K562 (cell line): ENCODE measurements around the gene COL6A2. TPM values are rescaled to one million over a fixed set of nuclear protein-coding genes. Genes with fewer than 3 reads are reported as not detected.

Source experiments
- ATAC-seq: fragments of 200-7000 bp; cut with Tn5 transposase; 3 replicates; pipeline ENCODE4 v1.9.1; 2020; ENCODE audit warnings: moderate library complexity
- BruUV-seq: library from RNA; stranded (reverse); fragments of 400-500 nt; replicated peaks from 2 replicates; lab custom pipeline; 2021; lab: Mats Ljungman, UMichigan
- CTCF ChIA-PET: fragments of 300-600 bp; formaldehyde crosslinking; extraction: SDS; loops from one replicate; lab custom pipeline; 2021; ENCODE audit warnings: low intra/inter-chr PET ratio; lab: Yijun Ruan, JAX
- POLR2A ChIA-PET: fragments of 300-600, 350-650 bp; sonication (Branson Sonifier 250); formaldehyde crosslinking; extraction: SDS; loops from one replicate; lab custom pipeline; 2021; ENCODE audit warnings: antibody characterized with exemption, inconsistent platforms; lab: Yijun Ruan, JAX
- DNase-seq, 4 experiments: peaks; one replicate each; pipeline versions ENCODE4 v3.0.0 to v3.0.0-alpha.2; 2011 to 2018; ENCODE audit warnings: low spot score in 3 of 4, mixed read lengths in 3 of 4; ENCODE audit errors: extremely low read depth in 1 of 4
- FAIRE-seq: peaks from 2 replicates; lab custom pipeline; 2011; peaks lifted over from hg19 to GRCh38; lab: Jason Lieb, UNC
- H2AFZ ChIP-seq: 2 replicates; pipeline ENCODE4 v1.6.0; 2011; ENCODE audit warnings: low read depth, low read length, control low read depth, inconsistent platforms
- H3K27ac ChIP-seq: fragments of 200-600 bp; 3 replicates; pipeline ENCODE4 v1.8.0; 2011; ENCODE audit warnings: low read depth, mild to moderate bottlenecking, control low read depth, inconsistent platforms, low read length, moderate library complexity, mixed read lengths; ENCODE audit errors: extremely low read depth
- H3K27me3 ChIP-seq, 2 experiments: fragments of 300-600 bp in 1 of 2; 2 replicates in 1 of 2; 3 replicates in 1 of 2; pipeline versions ENCODE4 v1.6.0 to v1.8.0; 2011; ENCODE audit warnings: inconsistent platforms in 2 of 2, low read length in 2 of 2, mild to moderate bottlenecking in 1 of 2, mixed read lengths in 1 of 2, moderate library complexity in 1 of 2; ENCODE audit not compliant: control insufficient read depth in 2 of 2, insufficient read depth in 2 of 2
- H3K36me3 ChIP-seq: fragments of 300-600 bp; 3 replicates; pipeline ENCODE4 v1.8.0; 2011; ENCODE audit warnings: mild to moderate bottlenecking, low read length, inconsistent platforms; ENCODE audit not compliant: control insufficient read depth, insufficient read depth
- H3K4me1 ChIP-seq, 2 experiments: fragments of 200-600 bp in 1 of 2; replicated peaks in 1 of 2; 2 replicates in 1 of 2; 3 replicates in 1 of 2; pipeline versions ENCODE4 v1.5.1 to v1.8.0; 2011; ENCODE audit warnings: inconsistent platforms in 2 of 2, low read length in 2 of 2, mild to moderate bottlenecking in 1 of 2, mixed read lengths in 1 of 2, moderate library complexity in 1 of 2; ENCODE audit not compliant: control insufficient read depth in 2 of 2, insufficient read depth in 2 of 2
- H3K4me2 ChIP-seq: 2 replicates; pipeline ENCODE4 v1.6.1; 2011; ENCODE audit warnings: low read length, control low read depth, inconsistent platforms, mixed read lengths; ENCODE audit not compliant: insufficient read depth
- H3K4me3 ChIP-seq: fragments of 200-600 bp; sonication (generic), shearing (Covaris generic); 2 replicates; pipeline ENCODE4 v1.5.1; 2016; ENCODE audit warnings: control low read depth, inconsistent platforms
- H3K79me2 ChIP-seq: fragments of 200-600 bp; 3 replicates; pipeline ENCODE4 v1.8.0; 2011; ENCODE audit warnings: low read length, inconsistent platforms; ENCODE audit not compliant: control insufficient read depth, insufficient read depth
- H3K9ac ChIP-seq, 2 experiments: 2 replicates each; pipeline versions ENCODE4 v1.6.0 to v1.6.1; 2011; ENCODE audit warnings: low read depth in 2 of 2, low read length in 2 of 2, control low read depth in 1 of 2, inconsistent platforms in 1 of 2, mild to moderate bottlenecking in 1 of 2, mixed read lengths in 1 of 2; ENCODE audit not compliant: insufficient read depth in 1 of 2
- H3K9me1 ChIP-seq: one replicate; pipeline ENCODE4 v1.6.0; 2011; ENCODE audit warnings: inconsistent platforms, mild to moderate bottlenecking, low read length, moderate library complexity; ENCODE audit not compliant: control insufficient read depth, insufficient read depth
- H3K9me3 ChIP-seq: replicated peaks from 2 replicates; pipeline ENCODE4 v1.5.1; 2011; ENCODE audit warnings: low read depth, low read length, inconsistent platforms; ENCODE audit not compliant: control insufficient read depth, insufficient read depth
- H4K20me1 ChIP-seq: replicated peaks from 2 replicates; pipeline ENCODE4 v1.6.1; 2011; ENCODE audit warnings: low read length, inconsistent platforms, mixed read lengths; ENCODE audit not compliant: control insufficient read depth, insufficient read depth
- ATF6 ChIP-seq: sonication (generic); formaldehyde crosslinking; IDR thresholded peaks from 2 replicates; pipeline ENCODE4 v1.4.0; 2020; ENCODE audit warnings: mild to moderate bottlenecking, missing genetic modification reagents
- ATF7 ChIP-seq: fragments of 450-650 bp; IDR thresholded peaks from 2 replicates; pipeline ENCODE4 v1.7.1; 2014; ENCODE audit warnings: mild to moderate bottlenecking, moderate library complexity
- CAMTA2 ChIP-seq: fragments of 250-450 bp; sonication (Bioruptor Pico); conservative IDR thresholded peaks from 2 replicates; pipeline ENCODE4 v1.5.1; 2022
- PREB ChIP-seq: sonication (generic); formaldehyde crosslinking; IDR thresholded peaks from 2 replicates; pipeline ENCODE4 v1.8.1; 2023; ENCODE audit warnings: mild to moderate bottlenecking, missing genetic modification reagents
- RAD51 ChIP-seq: fragments of 450-650 bp; IDR thresholded peaks from 2 replicates; pipeline ENCODE4 v1.7.1; 2016; ENCODE audit warnings: low read depth, mild to moderate bottlenecking, borderline replicate concordance
- SP1 ChIP-seq: sonication (generic); formaldehyde crosslinking; IDR thresholded peaks from 2 replicates; pipeline ENCODE4 v1.8.1; 2022; ENCODE audit warnings: mild to moderate bottlenecking, missing genetic modification reagents
- TAL1 ChIP-seq: fragments of 450-650 bp; IDR thresholded peaks from 2 replicates; pipeline ENCODE4 v1.6.1; 2016; ENCODE audit warnings: mild to moderate bottlenecking
- TCFL5 ChIP-seq: fragments of 250-450 bp; sonication (Bioruptor Pico); conservative IDR thresholded peaks from 2 replicates; pipeline ENCODE4 v1.6.1; 2021; ENCODE audit warnings: mild to moderate bottlenecking, moderate library complexity, matching md5 sums
- WHSC1 ChIP-seq: IDR thresholded peaks from one replicate; pipeline ENCODE4 v1.6.1; 2012; ENCODE audit warnings: low read length, control low read depth, inconsistent platforms
- ZBTB43 ChIP-seq: sonication (generic); formaldehyde crosslinking; IDR thresholded peaks from 2 replicates; pipeline ENCODE4 v1.8.0; 2023; ENCODE audit warnings: mild to moderate bottlenecking, missing genetic modification reagents
- ZNF347 ChIP-seq: fragments of 450-650 bp; formaldehyde crosslinking; IDR thresholded peaks from 2 replicates; pipeline ENCODE4 v1.4.0; 2020; ENCODE audit warnings: low read depth, mild to moderate bottlenecking, moderate library complexity
- WGBS: fragments of 100-300 bp; shearing (Covaris generic); methylation state at CpG from one replicate; pipeline ENCODE4 v1.1.6; 2016; ENCODE audit warnings: low coverage, mixed read lengths; ENCODE audit not compliant: insufficient coverage; ENCODE audit errors: missing lambda C conversion rate; 5-methylcytosine and 5-hydroxymethylcytosine counted together
- in situ Hi-C: fragments of 300-500 bp; cut with MboI; formaldehyde crosslinking; loops from 4 replicates; pipeline ENCODE4 v1.15.0; 2018; ENCODE audit warnings: inconsistent platforms, mixed read lengths
- intact Hi-C: fragments of 100-400 bp; cut with micrococcal nuclease; formaldehyde crosslinking; loops from 2 replicates; pipeline ENCODE4 v1.14.2; 2022
- polyA plus RNA-seq, 8 experiments: library from polyadenylated mRNA; depleted of rRNA in 4 of 8; stranded (reverse) in 5 of 8; unstranded in 3 of 8; fragments of >200 nt; fragmentation: Nextera tagmentation in 2 of 8; fragmentation: Illumina TruSeq in 1 of 8; extraction: Ambion mirVana in 2 of 8; extraction: Trizol in 1 of 8; gene quantifications; 2 replicates each; pipeline versions ENCODE4 v1.2.1 to v1.2.3, GENCODE V29; 2011 to 2014; ENCODE audit warnings: inconsistent platforms in 1 of 8, missing spikeins in 1 of 8
- total RNA-seq, 7 experiments: library from RNA; depleted of rRNA in 6 of 7; stranded (reverse); fragments of >200 nt in 6 of 7; fragmentation: Illumina TruSeq in 2 of 7; extraction: Trizol in 2 of 7; gene quantifications; 2 replicates each; pipeline versions ENCODE4 v1.2.1 to v1.2.3, GENCODE V29; 2011 to 2021; ENCODE audit warnings: low replicate concordance in 1 of 7
- TF ChIP-seq, protein P1 (sequence below): IDR thresholded peaks from 2 replicates; pipeline ENCODE4 v1.6.1; 2012; ENCODE audit warnings: low read depth, low read length, improper control_type of control experiment, borderline replicate concordance
- TF ChIP-seq, protein P2 (sequence below): sonication (generic); formaldehyde crosslinking; IDR thresholded peaks from 2 replicates; pipeline ENCODE4 v1.8.1; 2023; ENCODE audit warnings: mild to moderate bottlenecking, missing genetic modification reagents

Gene COL6A2
- total and polyA plus RNA-seq, 9 of the 15 experiments (the other 6 are each of a cell fraction or from before 2014, with no cell fraction given): 0.07 to 1.1 (median 0.24) TPM; not detected in 3

DNA sequence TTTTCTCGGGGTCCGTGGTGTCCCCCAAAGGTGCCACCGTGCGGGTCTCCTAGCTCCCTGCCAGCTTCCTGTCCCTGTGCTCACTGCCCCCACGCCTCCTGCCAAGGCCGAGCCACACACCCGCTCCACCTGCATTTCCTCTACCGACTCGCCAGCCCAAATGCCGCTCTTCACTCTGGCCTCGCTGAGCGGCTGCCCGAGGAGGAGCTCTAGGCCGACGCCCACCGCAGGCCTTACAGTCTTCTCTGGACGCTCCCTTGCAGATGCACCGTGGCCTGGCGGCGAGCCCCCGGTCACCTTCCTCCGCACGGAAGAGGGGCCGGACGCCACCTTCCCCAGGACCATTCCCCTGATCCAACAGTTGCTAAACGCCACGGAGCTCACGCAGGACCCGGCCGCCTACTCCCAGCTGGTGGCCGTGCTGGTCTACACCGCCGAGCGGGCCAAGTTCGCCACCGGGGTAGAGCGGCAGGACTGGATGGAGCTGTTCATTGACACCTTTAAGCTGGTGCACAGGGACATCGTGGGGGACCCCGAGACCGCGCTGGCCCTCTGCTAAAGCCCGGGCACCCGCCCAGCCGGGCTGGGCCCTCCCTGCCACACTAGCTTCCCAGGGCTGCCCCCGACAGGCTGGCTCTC lies 31.1 kb downstream of the COL6A2 start:
- WGBS: 15% methylated on average over 41 of the region's 45 CpGs
- Histone ChIP-seq H2AFZ (no peak overlapping the region), H3K36me3 (no peaks in the 10 kb centered on the region), H3K27ac (no peak overlapping the region), H3K79me2 (no peaks in the 10 kb centered on the region), H3K9me3 (no peaks in the 10 kb centered on the region; the same call in 1 of the 2 replicates), H3K9ac (no peak overlapping the region), H3K9me1 (no peaks in the 10 kb centered on the region), H4K20me1 (peaks cover 7% of the 10 kb centered on the region; the same call in 1 of the 2 replicates), H3K4me1 (peaks cover 0 to 78% of the 10 kb centered on the region in 2 experiments; a peak in 2 of 5 replicates), H3K4me2 (no peak overlapping the region), H3K27me3 (peaks cover 46 to 78% of the 10 kb centered on the region in 2 experiments; a peak in 4 of 5 replicates), H3K4me3 (no peak overlapping the region)
- in situ Hi-C loops (no loop called here), intact Hi-C loops (no loop called here)
- POLR2A ChIA-PET: interaction anchor here (0.7 to 1.4 kb wide), 5 partner anchors 12 to 194 kb away, joined by 3 to 8 read pairs (median 3); no protein-coding TSS in a partner anchor
- ATAC-seq: 0 out of 3 replicates have a peak, but pooled peaks have one; percentile 8
- BruUV-seq: no TSS peak
- DNase-seq: no peak
- FAIRE-seq: no peak
- CTCF ChIA-PET: no interaction called here
- no peak for TF ChIP-seq TAL1
- no peak for TF ChIP-seq ZBTB43
- TF ChIP-seq, protein P1, sequence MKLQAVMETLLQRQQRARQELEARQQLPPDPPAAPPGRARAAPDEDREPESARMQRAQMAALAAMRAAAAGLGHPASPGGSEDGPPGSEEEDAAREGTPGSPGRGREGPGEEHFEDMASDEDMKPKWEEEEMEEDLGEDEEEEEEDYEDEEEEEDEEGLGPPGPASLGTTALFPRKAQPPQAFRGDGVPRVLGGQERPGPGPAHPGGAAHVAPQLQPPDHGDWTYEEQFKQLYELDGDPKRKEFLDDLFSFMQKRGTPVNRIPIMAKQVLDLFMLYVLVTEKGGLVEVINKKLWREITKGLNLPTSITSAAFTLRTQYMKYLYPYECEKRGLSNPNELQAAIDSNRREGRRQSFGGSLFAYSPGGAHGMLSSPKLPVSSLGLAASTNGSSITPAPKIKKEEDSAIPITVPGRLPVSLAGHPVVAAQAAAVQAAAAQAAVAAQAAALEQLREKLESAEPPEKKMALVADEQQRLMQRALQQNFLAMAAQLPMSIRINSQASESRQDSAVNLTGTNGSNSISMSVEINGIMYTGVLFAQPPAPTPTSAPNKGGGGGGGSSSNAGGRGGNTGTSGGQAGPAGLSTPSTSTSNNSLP: no peak
- TF ChIP-seq, protein P2, sequence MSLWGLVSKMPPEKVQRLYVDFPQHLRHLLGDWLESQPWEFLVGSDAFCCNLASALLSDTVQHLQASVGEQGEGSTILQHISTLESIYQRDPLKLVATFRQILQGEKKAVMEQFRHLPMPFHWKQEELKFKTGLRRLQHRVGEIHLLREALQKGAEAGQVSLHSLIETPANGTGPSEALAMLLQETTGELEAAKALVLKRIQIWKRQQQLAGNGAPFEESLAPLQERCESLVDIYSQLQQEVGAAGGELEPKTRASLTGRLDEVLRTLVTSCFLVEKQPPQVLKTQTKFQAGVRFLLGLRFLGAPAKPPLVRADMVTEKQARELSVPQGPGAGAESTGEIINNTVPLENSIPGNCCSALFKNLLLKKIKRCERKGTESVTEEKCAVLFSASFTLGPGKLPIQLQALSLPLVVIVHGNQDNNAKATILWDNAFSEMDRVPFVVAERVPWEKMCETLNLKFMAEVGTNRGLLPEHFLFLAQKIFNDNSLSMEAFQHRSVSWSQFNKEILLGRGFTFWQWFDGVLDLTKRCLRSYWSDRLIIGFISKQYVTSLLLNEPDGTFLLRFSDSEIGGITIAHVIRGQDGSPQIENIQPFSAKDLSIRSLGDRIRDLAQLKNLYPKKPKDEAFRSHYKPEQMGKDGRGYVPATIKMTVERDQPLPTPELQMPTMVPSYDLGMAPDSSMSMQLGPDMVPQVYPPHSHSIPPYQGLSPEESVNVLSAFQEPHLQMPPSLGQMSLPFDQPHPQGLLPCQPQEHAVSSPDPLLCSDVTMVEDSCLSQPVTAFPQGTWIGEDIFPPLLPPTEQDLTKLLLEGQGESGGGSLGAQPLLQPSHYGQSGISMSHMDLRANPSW (CRISPR knock-in tag): no peak
- TF ChIP-seq SP1 (CRISPR knock-in tag): no peak
- no peak for TF ChIP-seq PREB
- no peak for TF ChIP-seq WHSC1
- no peak for TF ChIP-seq ZNF347 (CRISPR knock-in tag)
- TF ChIP-seq RAD51: no peak
- no peak for TF ChIP-seq CAMTA2
- TF ChIP-seq ATF6 (CRISPR knock-in tag): no peak
- no peak for TF ChIP-seq TCFL5 (CRISPR knock-in tag)
- TF ChIP-seq ATF7: no peak
